NCI-H82 (cell line): ENCODE measurements around the gene IL32.
"Not testable (repeated sequence)": the region's sequence is repeated elsewhere in the genome, so short reads cannot be mapped to it uniquely, and the experiment has no call there.

Experiments used
- DNase-seq: peaks from one replicate; lab custom pipeline; 2025; lab: John Stamatoyannopoulos, UW

Gene IL32

GRCh38 chr16:3051494-3051893 lies 13.9 kb upstream of the IL32 start:
- no peak for DNase-seq

- DNase-seq: not testable (repeated sequence)
Observed at GRCh38 chr16:3052571-3053329, 12.7 kb upstream of the IL32 start.

- DNase-seq: not testable (repeated sequence)
Observed at GRCh38 chr16:3053330-3053710, 12.1 kb upstream of the IL32 start.

- DNase-seq: no peak
Observed at GRCh38 chr16:3054965-3055733, 10.3 kb upstream of the IL32 start.

- not testable (repeated sequence) for DNase-seq
Observed at GRCh38 chr16:3055734-3056115, 9.7 kb upstream of the IL32 start.

GRCh38 chr16:3056336-3057180 lies 8.9 kb upstream of the IL32 start:
- no peak for DNase-seq

- no peak for DNase-seq
Observed at GRCh38 chr16:3057181-3058138, 8.0 kb upstream of the IL32 start.

- DNase-seq: peak; percentile 74
Observed at GRCh38 chr16:3058139-3059030, 7.1 kb upstream of the IL32 start.

GRCh38 chr16:3059041-3059722 lies 6.3 kb upstream of the IL32 start:
- DNase-seq: peak; percentile 92

- DNase-seq: no peak
Observed at GRCh38 chr16:3059723-3060242, 5.7 kb upstream of the IL32 start.

GRCh38 chr16:3060339-3061127 lies 4.9 kb upstream of the IL32 start:
- DNase-seq: peak; percentile 74

GRCh38 chr16:3062553-3062952 lies 2.9 kb upstream of the IL32 start:
- no peak for DNase-seq

GRCh38 chr16:3063625-3064386 lies 1.6 kb upstream of the IL32 start:
- no peak for DNase-seq

- DNase-seq: no peak
Observed at GRCh38 chr16:3065742-3066439, 451 bp downstream of the IL32 start.

- no peak for DNase-seq
Observed at GRCh38 chr16:3066440-3066748, 954 bp downstream of the IL32 start.

- no peak for DNase-seq
Observed at GRCh38 chr16:3068487-3068886, 3.0 kb downstream of the IL32 start.

- DNase-seq: not testable (repeated sequence)
Observed at GRCh38 chr16:3069146-3069545, 3.7 kb downstream of the IL32 start.
